GM23248 (cell line): Measurements from ENCODE around the gene CCDC81. TPM values are rescaled to one million over a fixed set of nuclear protein-coding genes. Genes with fewer than 3 reads are reported as not detected.
"Not testable (repeated sequence)": the region's sequence is repeated elsewhere in the genome, so short reads cannot be mapped to it uniquely, and the experiment has no call there.

Experiments used
- DNase-seq: peaks from one replicate; pipeline ENCODE4 v3.0.0-alpha.2; 2015
- H2AFZ ChIP-seq: fragments of 200-600 bp; sonication (generic); 2 replicates; pipeline ENCODE4 v1.6.1; 2016; ENCODE audit warnings: antibody characterized with exemption
- H3F3A ChIP-seq: fragments of 200-600 bp; sonication (generic); 2 replicates; pipeline ENCODE4 v1.6.1; 2016; ENCODE audit warnings: mild to moderate bottlenecking, antibody characterized with exemption, mixed run types; ENCODE audit not compliant: insufficient read depth
- H3K27ac ChIP-seq: fragments of 200-600 bp; sonication (generic); 2 replicates; pipeline ENCODE4 v1.5.1; 2016; ENCODE audit warnings: mild to moderate bottlenecking
- H3K27me3 ChIP-seq: fragments of 200-600 bp; sonication (generic); replicated peaks from 2 replicates; pipeline ENCODE4 v1.6.1; 2016; ENCODE audit warnings: mild to moderate bottlenecking; ENCODE audit not compliant: insufficient read depth
- H3K36me3 ChIP-seq: fragments of 200-600 bp; sonication (generic); 2 replicates; pipeline ENCODE4 v1.6.1; 2016; ENCODE audit warnings: low read depth, mild to moderate bottlenecking
- H3K4me1 ChIP-seq: fragments of 200-600 bp; sonication (generic); 2 replicates; pipeline ENCODE4 v1.6.1; 2016; ENCODE audit warnings: mild to moderate bottlenecking; ENCODE audit not compliant: insufficient read depth
- H3K4me2 ChIP-seq: fragments of 200-600 bp; sonication (generic); one replicate; pipeline ENCODE4 v1.6.1; 2016; ENCODE audit warnings: mild to moderate bottlenecking; ENCODE audit not compliant: unreplicated experiment
- H3K4me3 ChIP-seq: fragments of 200-600 bp; sonication (generic); 2 replicates; pipeline ENCODE4 v1.5.1; 2016; ENCODE audit warnings: mild to moderate bottlenecking
- H3K79me2 ChIP-seq: fragments of 200-600 bp; sonication (generic); 2 replicates; pipeline ENCODE4 v1.6.1; 2016; ENCODE audit warnings: mild to moderate bottlenecking; ENCODE audit not compliant: insufficient read depth
- H3K9ac ChIP-seq: fragments of 200-600 bp; sonication (generic); 2 replicates; pipeline ENCODE4 v1.6.1; 2016; ENCODE audit warnings: mild to moderate bottlenecking
- H3K9me2 ChIP-seq: fragments of 200-600 bp; sonication (generic); 2 replicates; pipeline ENCODE4 v1.6.1; 2016; ENCODE audit warnings: mixed run types, mild to moderate bottlenecking, moderate library complexity; ENCODE audit not compliant: insufficient read depth
- H3K9me3 ChIP-seq: fragments of 200-600 bp; sonication (generic); one replicate; pipeline ENCODE4 v1.6.1; 2017; ENCODE audit warnings: low read depth
- H4K20me1 ChIP-seq: fragments of 200-600 bp; sonication (generic); 2 replicates; pipeline ENCODE4 v1.6.0; 2016; ENCODE audit not compliant: insufficient read depth
- EZH2 ChIP-seq: fragments of 200-600 bp; sonication (generic); IDR thresholded peaks from 2 replicates; pipeline ENCODE4 v1.6.1; 2018; ENCODE audit warnings: antibody characterized with exemption, mild to moderate bottlenecking; ENCODE audit not compliant: insufficient read depth, poor library complexity, severe bottlenecking
- EZH2phosphoT487 ChIP-seq: fragments of 200-600 bp; sonication (generic); IDR thresholded peaks from 2 replicates; pipeline ENCODE4 v1.6.1; 2018; ENCODE audit warnings: antibody characterized with exemption, moderate library complexity, mild to moderate bottlenecking, low read depth; ENCODE audit not compliant: insufficient read depth
- WGBS, 2 experiments: methylation state at CpG; one replicate each; pipeline ENCODE4 v1.1.6; 2015 to 2017; ENCODE audit warnings: low lambda C conversion rate in 2 of 2, low coverage in 1 of 2; ENCODE audit errors: missing lambda C conversion rate in 2 of 2; 5-methylcytosine and 5-hydroxymethylcytosine counted together
- in situ Hi-C: fragments of 300-500 bp; cut with MboI; formaldehyde crosslinking; loops from 2 replicates; pipeline ENCODE4 v1.15.0; 2020
- polyA plus RNA-seq: library from polyadenylated mRNA; unstranded; fragments of >200 nt; fragmentation: Nextera tagmentation; extraction: Ambion mirVana; gene quantifications from 2 replicates; pipeline ENCODE4 v1.2.1, GENCODE V29; 2016
- total RNA-seq: library from RNA; depleted of rRNA; stranded (reverse); fragments of >200 nt; shearing (Covaris generic); gene quantifications from 2 replicates; pipeline ENCODE4 v1.2.3, GENCODE V29; 2014

The CCDC81 gene
- total and polyA plus RNA-seq, 2 experiments from 2014 or later = under 0.01 to 0.49 TPM

DNA sequence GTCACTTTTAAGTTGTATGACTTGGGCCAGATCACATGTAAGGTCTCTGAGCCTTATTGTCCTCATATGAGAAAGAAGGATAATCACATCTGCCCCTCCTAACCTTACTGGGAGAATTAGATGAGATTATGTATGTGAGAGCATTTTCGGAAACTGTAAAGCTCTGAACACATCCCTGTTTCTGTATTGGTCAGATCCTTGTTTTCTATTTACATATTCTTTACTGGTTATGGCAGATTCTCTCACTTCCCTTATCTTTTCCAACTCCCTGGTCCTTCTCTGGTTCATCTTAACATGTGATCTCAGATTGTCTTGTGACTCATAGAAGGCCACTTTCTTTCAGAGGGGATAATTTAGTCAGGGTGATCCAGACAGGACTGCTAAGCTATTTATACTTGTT is 41.8 kb downstream of the CCDC81 start:
- Histone ChIP-seq H3K9me3 (no peaks in the 10 kb centered on the region), H4K20me1 (no peaks in the 10 kb centered on the region), H3K4me2 (no peak overlapping the region), H3K4me3 (no peak overlapping the region), H3K27ac (no peak overlapping the region), H2AFZ (no peak overlapping the region), H3K9ac (no peak overlapping the region), H3K79me2 (no peaks in the 10 kb centered on the region), H3K27me3 (no peaks in the 10 kb centered on the region), H3F3A (peaks cover 3% of the 10 kb centered on the region; the same call in 1 of the 2 replicates), H3K36me3 (no peaks in the 10 kb centered on the region), H3K4me1 (no peaks in the 10 kb centered on the region; the same call in 1 of the 2 replicates), H3K9me2 (no peaks in the 10 kb centered on the region)
- WGBS, 2 experiments = 100% methylated on average over 1 of the region's 1 CpG
- in situ Hi-C loops = no loop called here
- TF ChIP-seq EZH2 (no peak), EZH2phosphoT487 (no peak)
- no peak for DNase-seq

DNA sequence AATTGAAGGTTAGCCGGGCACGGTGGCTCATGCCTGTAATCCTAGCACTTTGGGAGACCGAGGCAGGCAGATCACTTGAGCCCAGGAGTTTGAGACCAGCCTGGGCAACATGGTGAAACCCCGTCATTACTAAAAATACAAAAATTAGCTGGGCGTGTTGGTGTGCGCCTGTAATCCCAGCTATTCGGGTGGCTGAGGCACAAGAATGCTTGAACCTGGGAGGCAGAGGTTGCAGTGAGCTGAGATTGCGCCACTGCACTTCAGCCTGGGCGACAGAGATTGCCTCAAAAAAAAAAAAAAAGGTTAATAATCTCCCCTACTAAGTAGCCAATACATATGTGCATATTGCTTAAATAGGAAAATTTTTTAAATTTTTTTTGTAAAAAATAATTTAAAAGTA is 42.3 kb downstream of the CCDC81 start:
- H3K4me1 ChIP-seq, H2AFZ ChIP-seq, H3K4me2 ChIP-seq, in situ Hi-C loops, H3K9ac ChIP-seq, H3K79me2 ChIP-seq, H3K36me3 ChIP-seq, H3K27me3 ChIP-seq, H3K9me3 ChIP-seq, DNase-seq, H3K27ac ChIP-seq, H3K9me2 ChIP-seq, H3F3A ChIP-seq, H3K4me3 ChIP-seq, H4K20me1 ChIP-seq: not testable (repeated sequence)
- 94 to 96% methylated on average over 9 of the region's 9 CpGs for WGBS, 2 experiments

DNA sequence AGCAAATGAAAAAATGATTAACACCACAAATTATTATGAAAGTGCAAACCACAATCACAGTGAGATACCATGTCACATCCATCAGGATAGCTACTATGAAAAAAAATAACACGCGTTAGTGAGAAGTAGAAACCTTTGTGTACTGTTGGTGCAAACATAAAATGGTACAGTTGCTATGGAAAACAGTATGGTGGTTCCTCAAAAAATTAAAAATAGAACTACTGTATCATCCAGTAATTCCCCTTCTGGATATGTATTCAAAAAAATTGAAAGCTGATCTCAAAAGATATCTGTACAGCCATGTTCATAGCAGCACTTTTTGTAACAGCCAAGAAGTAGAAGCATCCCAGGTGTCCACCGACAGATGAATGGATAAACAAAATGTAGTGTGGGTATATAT is 43.4 kb downstream of the CCDC81 start:
- Histone ChIP-seq H3K27ac (no peak overlapping the region), H3K9ac (no peak overlapping the region), H3K79me2 (no peaks in the 10 kb centered on the region), H3K4me2 (no peak overlapping the region), H3F3A (peaks cover 3% of the 10 kb centered on the region; the same call in 1 of the 2 replicates), H3K4me1 (no peaks in the 10 kb centered on the region; the same call in 1 of the 2 replicates), H3K4me3 (no peak overlapping the region), H3K9me2 (no peaks in the 10 kb centered on the region), H2AFZ (no peak overlapping the region), H3K36me3 (no peaks in the 10 kb centered on the region), H3K27me3 (no peaks in the 10 kb centered on the region), H3K9me3 (no peaks in the 10 kb centered on the region), H4K20me1 (no peaks in the 10 kb centered on the region)
- 95 to 99% methylated on average over 3 of the region's 3 CpGs for WGBS, 2 experiments
- TF ChIP-seq EZH2phosphoT487 = no peak
- no peak for TF ChIP-seq EZH2
- in situ Hi-C loops = no loop called here
- DNase-seq = no peak

DNA sequence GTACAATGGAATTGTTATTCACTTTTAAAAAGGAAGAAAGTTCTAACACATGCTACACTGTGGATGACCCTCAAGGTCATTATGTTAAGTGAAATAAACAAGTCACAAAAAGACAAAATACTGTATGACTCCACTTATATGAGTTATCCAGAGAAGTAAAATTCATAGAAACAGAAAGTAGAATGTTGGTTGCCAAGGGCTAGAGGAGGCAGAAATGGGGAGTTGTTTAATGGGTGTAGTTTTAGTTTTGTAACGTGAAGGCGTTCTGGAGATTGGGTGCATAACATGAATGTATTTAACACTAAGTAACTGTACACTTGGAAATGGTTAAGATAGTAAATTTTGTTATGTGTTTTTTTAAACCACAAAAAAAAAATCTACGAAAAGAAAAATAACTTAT is 43.8 kb downstream of the CCDC81 start:
- H3K4me2 ChIP-seq = no peak overlapping the region
- H2AFZ ChIP-seq = no peak overlapping the region
- WGBS, 2 experiments = 85 to 87% methylated on average over 3 of the region's 3 CpGs
- peaks cover 3% of the 10 kb centered on the region; the same call in 1 of the 2 replicates for H3F3A ChIP-seq
- no peaks in the 10 kb centered on the region; the same call in 1 of the 2 replicates for H3K4me1 ChIP-seq
- no peaks in the 10 kb centered on the region for H3K79me2 ChIP-seq
- TF ChIP-seq EZH2phosphoT487 (no peak), EZH2 (no peak)
- H3K9me3 ChIP-seq = no peaks in the 10 kb centered on the region
- no peak for DNase-seq
- H3K36me3 ChIP-seq = no peaks in the 10 kb centered on the region
- no peaks in the 10 kb centered on the region for H3K9me2 ChIP-seq
- H3K9ac ChIP-seq = no peak overlapping the region
- no peak overlapping the region for H3K27ac ChIP-seq
- in situ Hi-C loops = no loop called here
- no peak overlapping the region for H3K4me3 ChIP-seq
- H3K27me3 ChIP-seq = no peaks in the 10 kb centered on the region
- no peaks in the 10 kb centered on the region for H4K20me1 ChIP-seq

DNA sequence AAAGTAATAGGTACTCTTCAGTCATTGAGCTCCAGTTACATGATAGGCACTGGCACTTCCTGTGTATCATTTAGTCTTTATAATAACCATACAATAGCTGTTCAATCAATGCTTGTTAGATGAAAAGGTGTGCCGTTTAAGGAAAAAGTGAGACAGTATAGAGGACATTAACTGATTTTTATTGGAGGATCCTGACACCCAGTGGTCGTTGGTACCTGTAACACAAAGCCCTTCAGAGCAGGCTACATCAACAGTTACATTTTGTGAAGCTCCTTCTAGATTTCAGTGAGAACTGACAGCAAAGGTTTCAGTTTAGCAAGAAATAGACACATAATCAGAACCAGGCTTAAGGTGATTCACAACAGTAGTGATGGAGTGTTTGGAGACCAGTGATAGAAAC is 44.2 kb downstream of the CCDC81 start:
- Histone ChIP-seq H4K20me1 (no peaks in the 10 kb centered on the region), H3K36me3 (no peaks in the 10 kb centered on the region), H3K4me2 (no peak overlapping the region), H3K9me3 (no peaks in the 10 kb centered on the region), H3K4me3 (no peak overlapping the region), H3K27ac (no peak overlapping the region), H3K27me3 (no peaks in the 10 kb centered on the region), H3F3A (peaks cover 3% of the 10 kb centered on the region; the same call in 1 of the 2 replicates), H2AFZ (0 out of 2 replicates have a peak overlapping the region, but pooled peaks have one; percentile 9), H3K9me2 (no peaks in the 10 kb centered on the region), H3K79me2 (no peaks in the 10 kb centered on the region), H3K4me1 (no peaks in the 10 kb centered on the region; the same call in 1 of the 2 replicates), H3K9ac (no peak overlapping the region)
- no peak for TF ChIP-seq EZH2
- no peak for TF ChIP-seq EZH2phosphoT487
- DNase-seq = peak; percentile 33
- WGBS, 2 experiments = 21 to 36% methylated on average over 2 of the region's 2 CpGs
- in situ Hi-C loops = no loop called here
